ENCODE results near the gene NAPSA.

- TF ChIP-seq SREBF2 (CRISPR knock-in tag; IDR thresholded peaks at IDR 0.05) (no peak), ARID3A (IDR thresholded peaks at IDR 0.05; ENCODE audit: borderline replicate concordance, low read depth, low read length) (no peak), CCNT2 (IDR thresholded peaks at IDR 0.05; ENCODE audit: borderline replicate concordance, extremely low read depth, insufficient read length, low read depth, low read length) (no peak), EZH2 (IDR thresholded peaks at IDR 0.05; ENCODE audit: borderline replicate concordance, low read depth, low read length) (no peak), CTCF (IDR thresholded peaks at IDR 0.05 in 2 of 3, conservative IDR thresholded peaks at IDR 0.05 in 1 of 3; ENCODE audit: insufficient read depth in 2 of 3, low read depth in 1 of 3, low read length in 3 of 3) (no peak), POLR2AphosphoS2 (IDR thresholded peaks at IDR 0.05; ENCODE audit: low read length) (no peak), RAD21 (CRISPR knock-in tag; conservative IDR thresholded peaks at IDR 0.05 in 1 of 2, IDR thresholded peaks at IDR 0.05 in 1 of 2) (no peak), ZNF41 (CRISPR knock-in tag; conservative IDR thresholded peaks at IDR 0.05) (no peak), TCF7L2 (IDR thresholded peaks at IDR 0.05; ENCODE audit: low read depth, low read length) (no peak), SRF (CRISPR knock-in tag; IDR thresholded peaks at IDR 0.05) (no peak), HMG20B (CRISPR knock-in tag; IDR thresholded peaks at IDR 0.05) (no peak), POLR2A (conservative IDR thresholded peaks at IDR 0.05) (no peak)
These were observed 33.9 kb upstream of the NAPSA start for GRCh38 chr19:50399368-50399745.

Measured in K562 (cell line).